ENCODE results near the gene CEP112. TPM values are rescaled to one million over a fixed set of nuclear protein-coding genes. Genes with fewer than 3 reads are reported as not detected.

CEP112 gene
- total and polyA plus RNA-seq, 4 donors: 1.1 to 4.9 (median 1.4) TPM

GRCh38 chr17:66150708-66151107 is 41.2 kb downstream of the CEP112 start:
- TF ChIP-seq REST (IDR thresholded peaks at IDR 0.05): no peak
- TF ChIP-seq EGR1 (IDR thresholded peaks at IDR 0.05; ENCODE audit: low read depth in 2 of 2): no peak
- no peak for TF ChIP-seq GABPA (IDR thresholded peaks at IDR 0.05 in 1 of 2, conservative IDR thresholded peaks at IDR 0.05 in 1 of 2)
- no peak for TF ChIP-seq NR2F2 (IDR thresholded peaks at IDR 0.05)
- TF ChIP-seq FOXA2 (IDR thresholded peaks at IDR 0.05): no peak
- TF ChIP-seq RXRA (IDR thresholded peaks at IDR 0.05): no peak
- no peak for TF ChIP-seq MAX (IDR thresholded peaks at IDR 0.05)
- no peak for TF ChIP-seq FOXA1 (IDR thresholded peaks at IDR 0.05)
- no peak for TF ChIP-seq JUND (IDR thresholded peaks at IDR 0.05)
- TF ChIP-seq HNF4G (IDR thresholded peaks at IDR 0.05): no peak
- DNase-seq (ENCODE audit: low spot score): no peak
- Histone ChIP-seq H3K9ac (ENCODE audit: low read depth in 1 of 2, low read length in 2 of 2) (no peak overlapping the region), H3K36me3 (ENCODE audit: control insufficient read depth in 4 of 4, insufficient read depth in 3 of 4, low read depth in 1 of 4, low read length in 3 of 4) (no peaks in the 10 kb centered on the region), H3K27me3 (ENCODE audit: control insufficient read depth in 4 of 4, insufficient read depth in 4 of 4, low read length in 3 of 4) (no peaks in the 10 kb centered on the region), H3K4me1 (ENCODE audit: control insufficient read depth in 4 of 4, insufficient read depth in 4 of 4, low read length in 3 of 4) (no peaks in the 10 kb centered on the region), H3K9me3 (ENCODE audit: control insufficient read depth in 4 of 4, low read length in 3 of 4) (no peaks in the 10 kb centered on the region), H3K4me3 (ENCODE audit: low read depth in 1 of 3, low read length in 3 of 3) (no peak overlapping the region), H3K27ac (ENCODE audit: low read depth in 1 of 2, low read length in 2 of 2) (no peak overlapping the region)

GRCh38 chr17:66149562-66149961 is 42.4 kb downstream of the CEP112 start:
- no peak for DNase-seq (ENCODE audit: low spot score)
- TF ChIP-seq HNF4A (conservative IDR thresholded peaks at IDR 0.05) (no peak), NR2F2 (IDR thresholded peaks at IDR 0.05) (no peak), FOXA2 (IDR thresholded peaks at IDR 0.05) (no peak), CTCF (IDR thresholded peaks at IDR 0.05; ENCODE audit: low read depth, low read length, missing input control) (no peak), SP1 (IDR thresholded peaks at IDR 0.05) (no peak), RAD21 (IDR thresholded peaks at IDR 0.05) (no peak), REST (IDR thresholded peaks at IDR 0.05) (no peak), MAX (IDR thresholded peaks at IDR 0.05) (no peak), GABPA (IDR thresholded peaks at IDR 0.05 in 1 of 2, conservative IDR thresholded peaks at IDR 0.05 in 1 of 2) (no peak), YY1 (IDR thresholded peaks at IDR 0.05) (no peak), ATF3 (IDR thresholded peaks at IDR 0.05) (no peak), EGR1 (IDR thresholded peaks at IDR 0.05; ENCODE audit: low read depth in 2 of 2) (no peak), JUND (IDR thresholded peaks at IDR 0.05) (no peak), RXRA (IDR thresholded peaks at IDR 0.05) (no peak)
- H3K36me3 ChIP-seq (ENCODE audit: control insufficient read depth in 4 of 4, insufficient read depth in 3 of 4, low read depth in 1 of 4, low read length in 3 of 4): no peaks in the 10 kb centered on the region

More at GRCh38 chr17:66149562-66149961, 42.4 kb downstream of the CEP112 start:
- Histone ChIP-seq H3K4me3 (ENCODE audit: low read depth in 1 of 3, low read length in 3 of 3) (no peak overlapping the region), H3K27me3 (ENCODE audit: control insufficient read depth in 4 of 4, insufficient read depth in 4 of 4, low read length in 3 of 4) (no peaks in the 10 kb centered on the region), H3K9ac (ENCODE audit: low read depth in 1 of 2, low read length in 2 of 2) (no peak overlapping the region), H3K9me3 (ENCODE audit: control insufficient read depth in 4 of 4, low read length in 3 of 4) (no peaks in the 10 kb centered on the region), H3K4me1 (ENCODE audit: control insufficient read depth in 4 of 4, insufficient read depth in 4 of 4, low read length in 3 of 4) (no peaks in the 10 kb centered on the region), H3K27ac (ENCODE audit: low read depth in 1 of 2, low read length in 2 of 2) (no peak overlapping the region)

Measured in liver (tissue), 9 donors.